Brain pericyte (primary cell): ENCODE results near the gene AP2A2.

ENCODE experiments used
- DNase-seq: peaks from one replicate; pipeline ENCODE4 v3.0.0-alpha.2; 2012; ENCODE audit warnings: low read depth, low spot score

The AP2A2 gene

GRCh38 chr11:925496-926301 lies at the start of gene AP2A2:
AP2A2 (plus strand) TSS chr11:925870; CDS start chr11:926022, 152 bp downstream.
- DNase-seq, result no peak

GRCh38 chr11:876545-876944 lies 49.1 kb upstream of the AP2A2 start:
- no peak for DNase-seq

- DNase-seq, result no peak
Observed at GRCh38 chr11:877565-877964, 48.1 kb upstream of the AP2A2 start.

GRCh38 chr11:880447-880846 lies 45.2 kb upstream of the AP2A2 start:
- no peak for DNase-seq

GRCh38 chr11:882596-882995 lies 43.1 kb upstream of the AP2A2 start:
- no peak for DNase-seq

GRCh38 chr11:883527-883926 lies 42.1 kb upstream of the AP2A2 start:
- no peak for DNase-seq

- no peak for DNase-seq
Observed at GRCh38 chr11:884578-885070, 41.0 kb upstream of the AP2A2 start.

- DNase-seq, result no peak
Observed at GRCh38 chr11:886568-886967, 39.1 kb upstream of the AP2A2 start.

- no peak for DNase-seq
Observed at GRCh38 chr11:887589-887988, 38.1 kb upstream of the AP2A2 start.

- DNase-seq, result no peak
Observed at GRCh38 chr11:888310-889212, 37.1 kb upstream of the AP2A2 start.

GRCh38 chr11:889257-889656 lies 36.4 kb upstream of the AP2A2 start:
- no peak for DNase-seq

GRCh38 chr11:889687-890475 lies 35.8 kb upstream of the AP2A2 start:
- no peak for DNase-seq

- no peak for DNase-seq
Observed at GRCh38 chr11:890794-891540, 34.7 kb upstream of the AP2A2 start.

GRCh38 chr11:893008-893654 lies 32.5 kb upstream of the AP2A2 start:
- DNase-seq, result no peak

GRCh38 chr11:894575-895201 lies 31.0 kb upstream of the AP2A2 start:
- no peak for DNase-seq

GRCh38 chr11:895331-896110 lies 30.1 kb upstream of the AP2A2 start:
- DNase-seq, result no peak

- no peak for DNase-seq
Observed at GRCh38 chr11:897253-898142, 28.2 kb upstream of the AP2A2 start.

- no peak for DNase-seq
Observed at GRCh38 chr11:898143-898511, 27.5 kb upstream of the AP2A2 start.
